H7 (cell line): ENCODE measurements around the gene LYSMD4. TPM values are rescaled to one million over a fixed set of nuclear protein-coding genes. Genes with fewer than 3 reads are reported as not detected.
A peak's percentile ranks its signal among the peaks of the same experiment; 100 is the strongest.
"Not testable (repeated sequence)": the region's sequence is repeated elsewhere in the genome, so short reads cannot be mapped to it uniquely, and the experiment has no call there.

ENCODE experiments used
- DNase-seq: peaks from one replicate; pipeline ENCODE4 v3.0.0; 2012
- H3K27me3 ChIP-seq: 2 replicates; pipeline ENCODE4 v1.6.0; 2011; ENCODE audit warnings: mild to moderate bottlenecking, low read length; ENCODE audit not compliant: control insufficient read depth, insufficient read depth
- H3K36me3 ChIP-seq: replicated peaks from 2 replicates; pipeline ENCODE4 v1.5.1; 2011; ENCODE audit warnings: low read length; ENCODE audit not compliant: control insufficient read depth, insufficient read depth
- H3K4me3 ChIP-seq: 2 replicates; pipeline ENCODE4 v1.5.1; 2011; ENCODE audit warnings: low read depth, mild to moderate bottlenecking, control low read depth, low read length, moderate library complexity; ENCODE audit not compliant: insufficient read depth
- total RNA-seq: library from RNA; depleted of rRNA; stranded (reverse); fragments of >200 nt; shearing (Covaris generic); gene quantifications from 2 replicates; pipeline ENCODE4 v1.2.3, GENCODE V29; 2014

The LYSMD4 gene
- total RNA-seq, 1 experiment from 2014 or later: 6.4 TPM

DNA sequence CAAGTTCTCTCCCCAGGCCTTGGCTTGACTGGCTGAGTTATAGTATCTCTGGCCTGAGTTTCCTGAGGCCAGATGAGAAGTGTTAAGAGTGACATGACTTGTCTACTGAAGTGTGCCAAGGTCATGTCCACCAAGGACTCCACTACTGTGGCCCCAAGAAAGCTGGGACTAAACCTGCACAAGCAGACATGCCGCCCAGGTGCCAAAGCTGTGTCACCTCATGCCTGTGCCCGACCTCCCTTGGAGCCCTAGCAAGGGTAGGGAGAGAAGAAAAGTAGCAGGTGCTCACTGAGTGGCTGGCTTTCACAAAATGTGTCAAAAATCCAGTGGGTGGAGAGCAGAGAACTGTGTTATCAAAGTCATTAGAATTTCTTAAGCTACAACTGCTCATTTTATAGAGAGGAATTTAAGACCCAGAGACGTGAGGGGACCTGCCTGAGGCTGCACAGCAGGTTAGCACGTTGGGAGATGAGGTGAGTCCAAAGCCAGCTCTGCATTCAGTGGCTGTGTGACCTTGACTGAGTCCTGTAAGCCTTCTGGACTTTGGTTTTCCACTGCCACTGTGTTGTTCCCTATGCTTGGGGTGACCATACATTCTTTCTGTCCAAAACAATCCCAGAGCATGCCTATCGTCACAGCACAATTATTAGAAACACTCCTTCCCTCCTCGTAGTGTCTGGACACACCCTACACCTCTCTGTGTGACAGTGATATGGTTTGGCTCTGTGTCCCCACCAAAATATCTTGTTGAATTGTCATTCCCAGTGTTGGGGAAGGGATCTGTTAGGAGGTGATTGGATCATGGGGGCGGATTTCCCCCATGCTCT, 5.0 kb upstream of the LYSMD4 start:
- Histone ChIP-seq H3K27me3 (no peaks in the 10 kb centered on the region), H3K36me3 (no peaks in the 10 kb centered on the region), H3K4me3 (no peak overlapping the region)
- DNase-seq: no peak

DNA sequence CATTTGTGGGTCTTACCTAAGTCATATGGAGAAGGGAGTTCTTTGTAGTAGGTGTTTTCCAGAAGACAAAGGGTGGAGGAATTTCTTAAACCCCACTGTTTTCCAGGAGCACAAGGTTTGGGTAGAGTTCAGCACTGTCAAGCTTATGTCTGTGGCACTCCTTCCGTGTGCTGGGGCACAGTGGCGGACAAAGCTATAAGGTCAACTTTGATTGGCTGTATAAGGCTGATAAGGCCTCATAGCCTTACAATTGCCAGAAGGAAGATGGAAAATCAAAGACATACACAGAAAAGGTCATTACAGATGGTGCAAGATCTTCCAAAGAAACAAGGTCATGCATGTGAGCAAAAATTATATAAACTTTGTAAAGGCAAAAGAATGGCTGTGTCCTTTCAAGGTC, 3.5 kb upstream of the LYSMD4 start:
- Histone ChIP-seq H3K27me3 (peaks cover 10% of the 10 kb centered on the region), H3K36me3 (no peaks in the 10 kb centered on the region), H3K4me3 (no peak overlapping the region)
- DNase-seq: no peak

DNA sequence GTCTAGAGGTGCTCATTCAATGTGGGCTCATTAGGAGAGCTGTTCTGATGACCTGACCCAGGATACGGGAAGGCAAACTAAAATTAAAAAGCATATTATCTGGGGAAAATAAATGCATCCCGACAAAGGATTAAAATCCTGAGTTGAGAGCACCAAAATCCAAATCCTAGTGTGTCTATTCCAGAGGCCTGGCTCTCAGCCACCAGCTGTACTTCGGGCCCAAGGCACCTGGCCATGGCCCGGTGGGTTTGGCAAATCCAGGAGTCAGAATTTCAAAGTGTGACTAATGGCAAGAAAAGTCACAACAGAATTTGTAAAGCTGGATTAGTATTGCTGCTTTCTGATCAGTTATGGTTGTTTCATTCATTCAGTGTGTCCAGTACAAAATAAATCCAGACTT, 2.6 kb upstream of the LYSMD4 start:
- no peak for DNase-seq
- no peak overlapping the region for H3K4me3 ChIP-seq
- peaks cover 10% of the 10 kb centered on the region for H3K27me3 ChIP-seq
- no peaks in the 10 kb centered on the region for H3K36me3 ChIP-seq

DNA sequence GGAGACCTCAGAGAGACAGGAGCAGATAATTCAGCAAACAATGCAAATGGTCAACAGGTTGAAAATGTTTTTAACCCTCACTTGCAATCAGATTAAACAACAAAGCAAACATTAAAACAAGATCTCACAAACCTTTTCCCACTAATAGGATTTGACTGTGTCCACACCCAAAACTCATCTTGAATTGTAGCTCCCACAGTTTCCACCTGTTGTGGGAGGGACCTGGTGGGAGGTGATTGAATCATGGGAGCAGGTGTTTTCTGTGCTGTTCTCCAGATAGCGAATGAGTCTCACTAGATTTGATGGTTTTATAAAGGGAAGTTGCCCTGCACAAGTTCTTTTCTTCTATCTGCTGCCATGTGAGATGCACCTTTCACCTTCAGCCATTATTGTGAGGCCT, 1.3 kb upstream of the LYSMD4 start:
- no peaks in the 10 kb centered on the region for H3K36me3 ChIP-seq
- no peak for DNase-seq
- peaks cover 10% of the 10 kb centered on the region for H3K27me3 ChIP-seq
- H3K4me3 ChIP-seq: no peak overlapping the region

DNA sequence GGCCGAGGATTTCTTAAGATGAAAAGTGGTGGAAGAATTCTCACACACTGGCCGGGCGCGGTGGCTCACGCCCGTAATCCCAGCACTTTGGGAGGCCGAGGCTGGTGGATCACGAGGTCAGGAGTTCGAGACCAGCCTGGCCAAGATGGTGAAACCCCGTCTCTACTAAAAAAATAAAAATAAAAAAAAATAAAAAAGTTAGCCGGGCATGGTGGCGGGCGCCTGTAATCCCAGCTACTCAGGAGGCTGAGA, 729 bp upstream of the LYSMD4 start:
- DNase-seq, H3K36me3 ChIP-seq, H3K4me3 ChIP-seq: not testable (repeated sequence)
- peaks cover 10% of the 10 kb centered on the region for H3K27me3 ChIP-seq

DNA sequence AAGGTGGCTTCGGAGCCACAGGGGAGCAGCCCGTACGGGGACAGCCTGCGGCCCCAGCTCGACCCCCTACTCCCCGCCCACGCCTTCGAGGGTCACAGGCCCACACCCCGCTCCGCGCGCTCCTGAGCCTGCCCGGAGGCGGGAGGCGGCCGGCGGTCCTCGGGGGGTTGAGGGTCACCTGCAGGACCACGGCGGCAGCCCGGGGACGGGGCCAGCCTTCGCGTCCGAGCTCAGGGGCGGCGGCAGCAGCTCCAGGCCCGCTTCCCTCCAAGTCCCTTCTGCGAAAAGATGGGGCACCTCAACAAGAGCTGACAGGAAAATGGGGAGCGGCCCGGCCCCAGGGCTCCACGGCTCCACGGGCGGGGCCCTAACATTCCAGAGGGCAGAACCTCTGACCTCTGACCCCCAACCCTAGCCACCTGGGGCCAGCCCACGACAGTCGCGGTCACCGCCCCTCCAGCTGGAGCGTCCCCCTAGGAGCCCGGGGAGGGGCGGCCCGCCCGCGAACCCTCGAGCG, 428 bp downstream of the LYSMD4 start:
- Histone ChIP-seq H3K27me3 (peaks cover 10% of the 10 kb centered on the region), H3K36me3 (peaks cover 10% of the 10 kb centered on the region; the same call in 1 of the 2 replicates), H3K4me3 (peak overlapping the region; percentile 75)
- no peak for DNase-seq

DNA sequence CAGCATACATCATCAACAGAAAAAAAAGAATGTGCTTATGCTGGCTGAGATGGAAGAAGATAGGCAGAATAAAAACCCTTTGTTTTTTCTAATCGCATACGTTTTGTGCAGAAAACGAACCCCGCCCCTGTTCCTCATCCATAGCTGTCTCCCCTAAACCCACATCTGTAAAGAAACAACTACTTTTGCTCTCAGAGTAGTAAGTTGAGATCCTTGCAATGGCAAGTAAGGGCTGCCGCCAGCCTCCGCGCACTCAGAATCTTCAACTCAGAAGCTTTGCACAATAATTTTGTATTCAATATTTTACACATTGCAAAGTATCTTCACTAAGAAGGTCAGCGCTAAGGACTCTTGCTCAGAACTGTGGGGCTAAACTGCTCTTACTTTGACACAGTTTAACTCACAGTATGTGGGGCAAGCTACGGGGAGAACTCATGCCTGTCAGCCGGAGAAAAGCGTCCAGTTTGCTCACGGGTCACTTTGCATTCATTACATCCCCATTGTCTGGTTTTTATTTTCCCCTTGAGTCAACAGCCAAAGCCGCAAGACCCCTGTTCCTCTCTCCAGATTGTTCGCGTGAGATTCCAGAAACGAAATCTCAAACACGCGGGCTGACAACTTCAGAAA, 1.0 kb downstream of the LYSMD4 start:
- Histone ChIP-seq H3K27me3 (peaks cover 10% of the 10 kb centered on the region), H3K36me3 (peaks cover 10% of the 10 kb centered on the region; the same call in 1 of the 2 replicates), H3K4me3 (peak overlapping the region; percentile 75)
- peak; percentile 47 for DNase-seq

DNA sequence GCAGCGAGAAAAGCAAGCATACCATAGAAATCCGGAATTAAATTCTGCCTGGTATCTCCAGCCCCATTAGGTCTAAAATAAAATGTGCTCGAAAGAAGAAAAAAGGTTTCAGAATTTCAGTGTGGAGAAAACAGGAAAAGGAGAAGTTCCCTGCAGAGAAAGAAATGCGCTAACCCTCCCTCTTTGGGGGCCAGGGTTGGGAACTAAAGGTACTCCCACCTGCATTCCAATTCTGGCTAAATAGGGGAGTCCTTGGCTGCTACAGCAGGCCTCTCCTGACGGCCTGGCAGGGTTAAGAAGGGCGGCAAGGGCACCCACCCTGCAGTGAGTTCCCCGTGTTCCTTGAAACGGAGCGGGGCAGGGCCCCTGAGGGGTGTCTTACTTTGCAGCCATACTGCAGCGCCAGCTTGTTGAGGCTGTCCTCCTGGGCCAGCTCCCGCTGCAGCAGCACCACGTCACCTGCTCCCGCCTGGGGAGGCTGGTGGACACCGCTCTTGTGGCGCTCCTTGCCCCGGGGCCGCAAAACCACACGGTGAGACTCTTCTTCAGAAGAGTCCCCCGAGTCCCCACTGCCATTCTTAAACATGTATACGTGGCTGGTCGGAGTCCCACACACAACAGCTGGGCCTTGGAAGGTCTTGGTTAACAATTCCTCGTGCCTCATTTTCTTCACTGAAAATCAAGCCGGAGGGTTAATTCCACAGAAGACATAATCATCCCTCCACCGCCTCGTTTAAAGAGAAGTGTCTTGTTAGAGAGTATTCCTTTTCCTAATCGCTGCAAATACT, 1.7 kb downstream of the LYSMD4 start:
- DNase-seq: peak; percentile 72
- Histone ChIP-seq H3K27me3 (peaks cover 10% of the 10 kb centered on the region), H3K36me3 (peaks cover 10% of the 10 kb centered on the region; the same call in 1 of the 2 replicates), H3K4me3 (peak overlapping the region; percentile 6; the same call in 1 of the 2 replicates)

DNA sequence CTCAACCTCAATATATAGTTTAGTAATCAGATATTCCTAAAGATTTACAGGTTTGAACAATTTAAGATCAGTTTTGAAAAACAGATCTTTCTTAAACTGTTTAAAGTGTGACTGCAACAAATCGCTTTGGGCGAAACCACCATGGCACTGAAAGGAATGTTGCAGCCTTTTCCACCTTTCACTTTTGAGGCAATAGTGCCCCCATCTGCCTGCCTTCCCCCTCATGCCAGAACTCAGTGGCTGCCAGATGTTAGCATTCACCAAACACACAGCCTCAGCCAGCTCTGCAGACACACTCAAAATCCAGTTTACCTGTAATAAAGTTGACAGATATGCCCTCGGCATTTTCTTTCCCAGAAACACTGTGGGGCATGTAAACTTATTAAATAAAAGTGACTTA, 3.3 kb downstream of the LYSMD4 start:
- DNase-seq: peak; percentile 78
- Histone ChIP-seq H3K36me3 (peaks cover 10% of the 10 kb centered on the region; the same call in 1 of the 2 replicates), H3K27me3 (peaks cover 10% of the 10 kb centered on the region), H3K4me3 (no peak overlapping the region)

DNA sequence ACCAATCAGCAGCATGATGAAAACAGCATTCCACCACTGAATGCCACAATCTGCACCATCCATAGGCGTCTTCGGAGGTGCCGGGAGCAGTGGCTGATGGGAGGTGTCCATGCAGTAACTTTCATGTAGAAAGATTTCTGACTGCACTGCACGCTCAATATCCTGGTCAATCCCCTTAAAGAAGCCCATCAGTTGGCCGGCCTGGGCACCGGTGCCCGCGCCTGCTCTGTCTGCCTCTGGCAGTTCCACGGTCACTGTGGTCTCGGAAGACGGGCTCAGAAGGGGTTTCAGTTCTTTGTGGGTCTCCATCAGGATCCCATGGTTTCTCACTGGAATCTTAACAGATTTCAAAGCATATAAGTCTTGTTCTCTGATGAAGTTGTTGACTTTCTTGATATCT, 3.9 kb downstream of the LYSMD4 start:
- H3K27me3 ChIP-seq: peaks cover 10% of the 10 kb centered on the region
- no peak for DNase-seq
- peaks cover 10% of the 10 kb centered on the region; the same call in 1 of the 2 replicates for H3K36me3 ChIP-seq
- no peak overlapping the region for H3K4me3 ChIP-seq

DNA sequence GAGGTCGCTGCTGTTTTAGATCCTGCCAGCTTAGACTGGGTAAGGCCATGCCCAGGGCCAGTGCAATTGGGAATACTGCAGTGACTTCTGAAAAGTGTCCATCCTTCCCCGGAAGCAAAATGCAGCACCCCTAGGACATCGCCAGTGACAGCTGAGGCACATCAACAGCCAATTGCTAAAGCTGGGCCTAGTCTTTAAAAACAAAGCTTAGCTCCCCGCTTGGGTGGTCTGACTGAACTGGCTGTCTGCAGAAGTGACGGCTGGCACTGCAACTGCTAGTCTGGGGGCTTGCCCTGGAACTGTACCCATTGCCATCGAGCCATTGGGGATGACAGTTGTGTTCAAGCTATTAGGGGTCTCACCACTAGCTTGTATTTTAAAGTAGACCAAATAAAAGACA, 4.3 kb downstream of the LYSMD4 start:
- DNase-seq: no peak
- H3K27me3 ChIP-seq: peaks cover 10% of the 10 kb centered on the region

DNA sequence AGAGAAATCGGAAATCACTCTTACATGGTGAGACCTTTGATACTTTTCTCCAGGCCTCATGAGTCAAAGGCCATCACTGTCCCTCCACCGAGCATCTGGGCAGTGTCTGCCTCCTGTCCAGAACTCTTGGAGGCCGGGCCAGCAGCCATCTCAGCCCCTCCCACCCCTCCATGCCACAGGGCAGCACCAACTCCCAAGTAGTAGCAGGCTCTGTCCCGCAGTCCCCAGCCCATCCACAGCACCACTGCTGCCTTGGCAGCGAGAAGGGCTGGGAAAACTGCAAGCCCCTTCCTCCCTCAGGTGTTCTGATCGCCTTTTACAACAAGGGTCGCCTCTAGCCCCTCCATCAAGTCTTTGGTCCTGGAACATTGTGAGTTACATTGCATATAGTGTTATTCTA, 5.5 kb downstream of the LYSMD4 start:
- Histone ChIP-seq H3K4me3 (no peak overlapping the region), H3K27me3 (peaks cover 10% of the 10 kb centered on the region), H3K36me3 (peaks cover 10% of the 10 kb centered on the region; the same call in 1 of the 2 replicates)
- DNase-seq: no peak

More for the DNA sequence above, 4.3 kb downstream of the LYSMD4 start:
- H3K36me3 ChIP-seq: peaks cover 10% of the 10 kb centered on the region; the same call in 1 of the 2 replicates
- no peak overlapping the region for H3K4me3 ChIP-seq

DNA sequence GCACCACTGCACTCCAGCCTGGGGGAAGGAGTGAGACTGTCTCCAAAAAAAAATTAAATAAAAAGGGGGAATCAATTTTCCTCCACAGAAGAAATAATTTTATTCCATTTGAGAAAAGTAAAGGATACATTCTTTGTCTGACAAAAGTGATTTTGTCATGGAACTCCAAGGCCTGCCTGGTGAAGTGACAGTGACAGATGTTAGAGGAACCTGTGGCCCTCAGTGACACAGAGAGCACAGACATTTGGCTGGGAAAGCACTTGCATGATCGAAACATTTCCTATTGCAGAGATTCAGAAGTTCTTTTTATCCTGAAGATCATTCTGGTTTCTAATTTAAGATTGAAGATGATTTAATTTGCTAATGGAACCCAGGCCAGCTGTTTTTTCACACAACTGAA, 5.9 kb downstream of the LYSMD4 start:
- peaks cover 10% of the 10 kb centered on the region; the same call in 1 of the 2 replicates for H3K36me3 ChIP-seq
- DNase-seq: no peak
- no peak overlapping the region for H3K4me3 ChIP-seq
- H3K27me3 ChIP-seq: peaks cover 6% of the 10 kb centered on the region

DNA sequence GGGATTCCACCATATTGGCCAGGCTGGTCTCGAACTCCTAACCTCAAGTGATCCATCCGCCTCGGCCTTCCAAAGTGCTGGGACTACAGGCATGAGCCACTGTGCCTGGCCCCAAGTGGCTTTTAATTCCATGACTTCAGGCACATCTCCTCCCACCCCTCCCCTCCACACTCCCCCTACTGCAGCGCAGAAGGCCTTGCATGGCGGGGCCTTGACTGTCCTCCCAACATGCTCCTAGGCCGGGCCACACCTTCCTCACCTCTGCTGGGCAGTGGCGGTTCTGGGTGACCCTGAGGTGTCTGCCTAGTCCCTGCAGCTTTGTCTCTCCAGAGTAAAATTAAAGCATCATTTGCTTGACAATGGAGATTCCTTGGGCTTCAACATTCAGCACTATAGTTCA, 6.9 kb downstream of the LYSMD4 start:
- DNase-seq: no peak
- no peaks in the 10 kb centered on the region; the same call in 1 of the 2 replicates for H3K27me3 ChIP-seq
- no peak overlapping the region for H3K4me3 ChIP-seq

More for the DNA sequence above, 6.9 kb downstream of the LYSMD4 start:
- peaks cover 10% of the 10 kb centered on the region; the same call in 1 of the 2 replicates for H3K36me3 ChIP-seq
